A549 (cell line): ENCODE results near the gene ZNF846.

ENCODE experiments used
- CEBPB ChIP-seq, 2 experiments: fragments of >200 bp in 1 of 2; sonication (Bioruptor Twin) in 1 of 2; formaldehyde crosslinking in 1 of 2; IDR thresholded peaks; 2 replicates each; pipeline ENCODE4 v1.6.1; 2012 to 2016
- CTCF ChIP-seq: fragments of >200 bp; sonication (Bioruptor Twin); formaldehyde crosslinking; IDR thresholded peaks from 3 replicates; pipeline ENCODE4 v1.5.1; 2016
- ESRRA ChIP-seq: fragments of 150-350 bp; IDR thresholded peaks from 2 replicates; pipeline ENCODE4 v1.6.1; 2014; ENCODE audit warnings: mild to moderate bottlenecking, low read length, borderline replicate concordance
- MAFK ChIP-seq: fragments of 450-650 bp; IDR thresholded peaks from 2 replicates; pipeline ENCODE4 v1.6.1; 2014; ENCODE audit not compliant: partially characterized antibody
- TP53 ChIP-seq: fragments of 250-450 bp; sonication (Bioruptor Pico); IDR thresholded peaks from 2 replicates; pipeline ENCODE4 v1.5.0; 2021; ENCODE audit warnings: mild to moderate bottlenecking, moderate library complexity

- TF ChIP-seq MAFK (no peak), ESRRA (no peak), TP53 (CRISPR knock-in tag) (no peak), CTCF (no peak), CEBPB (IDR thresholded peaks at IDR 0.05) (no peak)
Observed at GRCh38 chr19:9757544-9758501, 10.7 kb downstream of the ZNF846 start.
